D721Med (cell line): ENCODE results near the gene SLC13A3.
A peak's percentile ranks its signal among the peaks of the same experiment; 100 is the strongest.

Experiments
- DNase-seq: peaks from one replicate; pipeline ENCODE4 v3.0.0; 2011; ENCODE audit warnings: low spot score; ENCODE audit not compliant: insufficient read length
- FAIRE-seq: peaks from 2 replicates; lab custom pipeline; 2011; peaks lifted over from hg19 to GRCh38; lab: Jason Lieb, UNC
- TF ChIP-seq, protein P1 (sequence below): IDR thresholded peaks from 2 replicates; pipeline ENCODE4 v1.5.1; 2012; ENCODE audit warnings: mild to moderate bottlenecking, control low read depth; ENCODE audit not compliant: insufficient read depth; ENCODE audit errors: missing control alignments

Gene SLC13A3

DNA sequence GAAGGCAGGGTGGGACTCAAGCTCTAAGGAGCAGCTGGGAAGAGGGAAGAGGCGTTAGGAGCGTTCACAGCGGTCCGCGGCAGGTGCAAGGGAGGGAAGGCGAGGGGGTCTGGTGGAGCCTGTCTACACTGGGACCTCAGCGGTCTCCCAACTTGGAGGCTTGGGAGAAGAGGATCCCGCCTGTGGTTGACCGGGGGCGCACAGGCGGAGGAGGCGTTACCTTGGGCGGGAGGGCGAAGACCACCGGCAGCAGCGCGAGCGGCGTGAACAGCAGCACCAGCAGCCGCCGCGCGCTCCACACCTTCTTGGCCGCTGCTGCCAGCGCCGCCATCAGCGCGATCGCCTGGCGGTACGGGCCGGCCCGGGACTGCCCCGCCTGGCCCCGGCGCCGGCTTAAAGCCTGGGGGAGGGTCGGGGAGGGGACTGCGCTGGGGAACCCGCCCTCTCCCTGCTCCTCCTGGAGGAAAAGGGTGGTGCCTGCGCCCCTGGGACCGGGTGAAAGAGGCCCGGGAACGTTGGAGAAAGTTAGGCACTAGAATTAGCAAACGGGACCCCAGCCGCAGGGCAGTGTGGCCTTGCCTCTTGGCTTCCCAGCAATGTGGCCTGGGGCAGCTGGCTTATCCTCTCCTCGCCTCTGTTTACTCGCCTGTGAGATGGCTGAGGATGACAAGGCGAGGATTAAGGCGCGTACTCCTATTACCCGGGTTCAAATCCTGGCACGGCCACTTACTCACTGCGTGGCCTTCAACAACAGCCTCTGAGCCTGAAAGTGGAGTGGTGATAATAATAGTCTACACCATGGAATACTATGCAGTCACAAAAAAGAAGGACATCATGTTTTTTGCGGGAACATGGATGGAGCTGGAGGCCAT, at the start of gene SLC13A3:
Gene SLC13A3, minus strand, starts transcription at position 369 of the 872 bp plus-strand sequence. Its CDS starts 38 bp downstream, at position 331.
- DNase-seq (no peak), FAIRE-seq (no peak)
- TF ChIP-seq, protein P1, sequence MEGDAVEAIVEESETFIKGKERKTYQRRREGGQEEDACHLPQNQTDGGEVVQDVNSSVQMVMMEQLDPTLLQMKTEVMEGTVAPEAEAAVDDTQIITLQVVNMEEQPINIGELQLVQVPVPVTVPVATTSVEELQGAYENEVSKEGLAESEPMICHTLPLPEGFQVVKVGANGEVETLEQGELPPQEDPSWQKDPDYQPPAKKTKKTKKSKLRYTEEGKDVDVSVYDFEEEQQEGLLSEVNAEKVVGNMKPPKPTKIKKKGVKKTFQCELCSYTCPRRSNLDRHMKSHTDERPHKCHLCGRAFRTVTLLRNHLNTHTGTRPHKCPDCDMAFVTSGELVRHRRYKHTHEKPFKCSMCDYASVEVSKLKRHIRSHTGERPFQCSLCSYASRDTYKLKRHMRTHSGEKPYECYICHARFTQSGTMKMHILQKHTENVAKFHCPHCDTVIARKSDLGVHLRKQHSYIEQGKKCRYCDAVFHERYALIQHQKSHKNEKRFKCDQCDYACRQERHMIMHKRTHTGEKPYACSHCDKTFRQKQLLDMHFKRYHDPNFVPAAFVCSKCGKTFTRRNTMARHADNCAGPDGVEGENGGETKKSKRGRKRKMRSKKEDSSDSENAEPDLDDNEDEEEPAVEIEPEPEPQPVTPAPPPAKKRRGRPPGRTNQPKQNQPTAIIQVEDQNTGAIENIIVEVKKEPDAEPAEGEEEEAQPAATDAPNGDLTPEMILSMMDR = no peak

DNA sequence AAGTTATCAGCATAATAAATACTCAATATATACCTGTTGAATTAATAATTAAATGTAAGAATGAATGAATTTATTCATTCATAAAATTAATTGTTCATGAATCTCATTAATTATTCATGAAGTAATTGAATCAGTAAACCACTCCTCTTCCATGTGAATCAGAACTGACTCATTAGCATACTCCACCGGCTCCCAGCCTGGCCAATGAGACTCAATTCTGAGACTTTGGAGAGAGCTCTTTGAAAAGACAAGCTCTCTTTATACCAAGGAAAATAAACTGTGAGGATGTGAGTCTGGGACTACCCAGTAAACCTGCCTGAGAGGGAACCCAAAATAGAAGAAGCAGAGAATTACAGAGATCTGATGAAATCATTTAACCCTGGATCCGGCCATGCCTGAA, 49.8 kb upstream of the SLC13A3 start:
- DNase-seq (no peak), FAIRE-seq (no peak)
- TF ChIP-seq, protein P1 = no peak

GRCh38 chr20:46700481-46700880, 49.2 kb upstream of the SLC13A3 start:
- TF ChIP-seq, protein P1 = no peak
- no peak for FAIRE-seq
- DNase-seq = no peak

- TF ChIP-seq, protein P1 = peak; percentile 29
- FAIRE-seq (no peak), DNase-seq (no peak)
Measured at GRCh38 chr20:46699651-46700359, 48.5 kb upstream of the SLC13A3 start.

DNA sequence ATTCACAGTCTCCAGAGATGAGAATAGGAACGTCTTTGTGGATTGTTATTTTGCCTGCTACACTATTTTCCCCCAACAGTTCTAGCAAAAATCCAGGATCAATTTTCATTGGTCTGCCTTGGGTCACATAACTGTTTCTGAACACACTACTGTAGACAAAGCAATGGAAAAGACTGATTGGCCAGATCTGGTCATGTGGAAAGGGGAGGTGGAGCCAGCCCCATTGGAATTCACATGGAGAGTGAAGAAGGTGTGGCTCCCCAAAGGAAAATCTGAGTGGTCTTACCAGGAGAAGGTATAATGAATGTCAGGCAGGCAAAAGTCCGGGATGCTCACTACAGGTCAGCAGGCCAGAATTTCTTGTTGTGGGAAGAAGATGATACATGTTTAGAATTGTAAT, 47.5 kb upstream of the SLC13A3 start:
- TF ChIP-seq, protein P1 = no peak
- DNase-seq = no peak
- no peak for FAIRE-seq

DNA sequence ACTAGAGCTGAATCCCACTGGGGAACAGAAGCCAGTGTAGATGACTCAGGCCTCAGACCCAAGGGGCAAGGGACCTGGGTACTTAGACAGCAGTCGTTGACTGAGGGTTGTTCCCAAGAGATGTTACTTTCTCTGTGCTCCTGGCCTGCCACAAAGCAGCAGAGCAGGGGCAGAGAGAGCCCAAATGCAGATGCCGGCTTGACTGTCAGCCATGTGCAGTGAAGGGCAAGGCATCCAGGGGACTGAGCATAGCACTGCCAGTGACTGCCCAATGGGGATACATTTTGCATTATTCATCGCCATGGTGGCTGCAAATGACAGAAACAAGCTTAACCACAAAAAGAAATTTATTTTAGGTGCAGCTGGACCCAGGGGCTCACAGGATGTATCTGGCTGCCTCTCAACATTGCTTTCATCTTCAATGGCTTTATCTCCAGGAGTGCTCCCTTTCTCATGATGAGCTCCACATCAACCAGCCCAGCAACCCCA, 45.6 kb upstream of the SLC13A3 start:
- FAIRE-seq (no peak), DNase-seq (no peak)
- TF ChIP-seq, protein P1 = no peak
